SK-N-SH treated with all-trans-retinoic acid at 6 μM for 48 hours (cell line): Measurements from ENCODE around the gene PIGV.

Source experiments
- CREB5 ChIP-seq: fragments of 250-450 bp; sonication (Bioruptor Pico); IDR thresholded peaks from 2 replicates; pipeline ENCODE4 v1.5.1; 2020; ENCODE audit warnings: low read depth, mild to moderate bottlenecking, moderate library complexity
- CSDC2 ChIP-seq: fragments of 250-450 bp; sonication (Bioruptor Pico); IDR thresholded peaks from 2 replicates; pipeline ENCODE4 v1.5.0; 2020; ENCODE audit warnings: mild to moderate bottlenecking, moderate library complexity
- CSRNP3 ChIP-seq: fragments of 250-450 bp; sonication (Bioruptor Pico); IDR thresholded peaks from 2 replicates; pipeline ENCODE4 v1.5.1; 2021; ENCODE audit warnings: mild to moderate bottlenecking, moderate library complexity
- GLIS3 ChIP-seq: fragments of 250-450 bp; sonication (Bioruptor Pico); IDR thresholded peaks from 2 replicates; pipeline ENCODE4 v1.5.0; 2020; ENCODE audit warnings: mild to moderate bottlenecking, moderate library complexity
- ISL1 ChIP-seq: fragments of 250-450 bp; sonication (Bioruptor Pico); IDR thresholded peaks from 2 replicates; pipeline ENCODE4 v2.1.2; 2022; ENCODE audit warnings: mild to moderate bottlenecking, moderate library complexity
- OSR1 ChIP-seq: fragments of 250-450 bp; sonication (Bioruptor Pico); IDR thresholded peaks from 2 replicates; pipeline ENCODE4 v1.8.0; 2022; ENCODE audit warnings: moderate library complexity, mild to moderate bottlenecking, inconsistent platforms
- PATZ1 ChIP-seq: fragments of 250-450 bp; sonication (Bioruptor Pico); IDR thresholded peaks from 2 replicates; pipeline ENCODE4 v1.8.0; 2020; ENCODE audit warnings: mild to moderate bottlenecking, moderate library complexity, borderline replicate concordance
- RARB ChIP-seq: fragments of 250-450 bp; sonication (Bioruptor Pico); IDR thresholded peaks from 2 replicates; pipeline ENCODE4 v1.8.0; 2021; ENCODE audit warnings: mild to moderate bottlenecking, moderate library complexity
- SNAI2 ChIP-seq: fragments of 250-450 bp; sonication (Bioruptor Pico); IDR thresholded peaks from 2 replicates; pipeline ENCODE4 v1.5.0; 2020; ENCODE audit warnings: mild to moderate bottlenecking, moderate library complexity
- ZC3H10 ChIP-seq: fragments of 250-450 bp; sonication (Bioruptor Pico); IDR thresholded peaks from 2 replicates; pipeline ENCODE4 v1.5.1; 2021; ENCODE audit warnings: mild to moderate bottlenecking, moderate library complexity
- ZFP3 ChIP-seq: fragments of 250-450 bp; sonication (Bioruptor Pico); IDR thresholded peaks from 2 replicates; pipeline ENCODE4 v1.5.0; 2020; ENCODE audit warnings: mild to moderate bottlenecking, moderate library complexity
- ZFP30 ChIP-seq: fragments of 450-650 bp; formaldehyde crosslinking; IDR thresholded peaks from 2 replicates; pipeline ENCODE4 v1.5.0; 2022; ENCODE audit warnings: mild to moderate bottlenecking, moderate library complexity

GRCh38 chr1:26833432-26834405 lies 46.0 kb downstream of the PIGV start:
- TF ChIP-seq RARB (no peak), CSRNP3 (CRISPR knock-in tag) (no peak), ZFP30 (CRISPR knock-in tag) (no peak), CSDC2 (no peak), PATZ1 (CRISPR knock-in tag) (no peak), SNAI2 (no peak), CREB5 (CRISPR knock-in tag) (no peak), ZFP3 (no peak), OSR1 (CRISPR knock-in tag) (no peak), ISL1 (CRISPR knock-in tag) (no peak), GLIS3 (CRISPR knock-in tag) (no peak), ZC3H10 (CRISPR knock-in tag) (no peak)
